OCI-LY1 (cell line): ENCODE results near the gene GPR176.

Experiments
- H2AFZ ChIP-seq: fragments of 200-600 bp; sonication (generic), shearing (Covaris generic); 2 replicates; pipeline ENCODE4 v1.6.0; 2014; ENCODE audit warnings: antibody characterized with exemption, mild to moderate bottlenecking, low read length
- H3F3A ChIP-seq: fragments of 200-600 bp; sonication (generic), shearing (Covaris generic); 2 replicates; pipeline ENCODE4 v1.6.0; 2014; ENCODE audit warnings: mild to moderate bottlenecking, antibody characterized with exemption, low read length, moderate library complexity; ENCODE audit not compliant: insufficient read depth
- H3K27ac ChIP-seq: fragments of 200-600 bp; sonication (generic); 2 replicates; pipeline ENCODE4 v1.5.1; 2014; ENCODE audit warnings: low read length, mixed run types, mild to moderate bottlenecking, low read depth; ENCODE audit not compliant: poor library complexity, severe bottlenecking
- H3K27me3 ChIP-seq: fragments of 200-600 bp; sonication (generic); 2 replicates; pipeline ENCODE4 v1.6.0; 2014; ENCODE audit warnings: antibody characterized with exemption, mild to moderate bottlenecking, low read length, moderate library complexity; ENCODE audit not compliant: insufficient read depth
- H3K36me3 ChIP-seq: fragments of 200-600 bp; sonication (generic); 2 replicates; pipeline ENCODE4 v1.6.1; 2014; ENCODE audit warnings: mild to moderate bottlenecking, antibody characterized with exemption, low read length, moderate library complexity, mixed read lengths; ENCODE audit not compliant: insufficient read depth
- H3K4me1 ChIP-seq: fragments of 200-600 bp; sonication (generic); 2 replicates; pipeline ENCODE4 v1.5.1; 2014; ENCODE audit warnings: mild to moderate bottlenecking, low read length, moderate library complexity; ENCODE audit not compliant: insufficient read depth, severe bottlenecking
- H3K4me2 ChIP-seq: fragments of 200-600 bp; sonication (generic), shearing (Covaris generic); 2 replicates; pipeline ENCODE4 v1.6.1; 2014; ENCODE audit warnings: low read length
- H3K4me3 ChIP-seq: fragments of 200-600 bp; sonication (generic); 2 replicates; pipeline ENCODE4 v1.5.1; 2014; ENCODE audit warnings: low read length, low read depth, mild to moderate bottlenecking, mixed read lengths; ENCODE audit not compliant: poor library complexity, severe bottlenecking
- H3K79me2 ChIP-seq: fragments of 200-600 bp; shearing (Covaris generic); 2 replicates; pipeline ENCODE4 v1.6.1; 2016; ENCODE audit warnings: mixed run types, low read length, mixed read lengths; ENCODE audit not compliant: insufficient read depth
- H3K9ac ChIP-seq: fragments of 200-600 bp; sonication (generic), shearing (Covaris generic); 2 replicates; pipeline ENCODE4 v1.6.1; 2014; ENCODE audit warnings: mild to moderate bottlenecking, low read length, mixed read lengths
- H3K9me2 ChIP-seq: fragments of 200-600 bp; sonication (generic), shearing (Covaris generic); 2 replicates; pipeline ENCODE4 v1.6.1; 2014; ENCODE audit warnings: low read depth, mild to moderate bottlenecking, low read length, mixed read lengths
- H3K9me3 ChIP-seq: fragments of 200-600 bp; shearing (Covaris generic); 2 replicates; pipeline ENCODE4 v1.6.1; 2014; ENCODE audit warnings: low read length, mixed read lengths
- H4K20me1 ChIP-seq: fragments of 200-600 bp; sonication (generic), shearing (Covaris generic); 2 replicates; pipeline ENCODE4 v1.6.0; 2016; ENCODE audit warnings: mild to moderate bottlenecking, low read length; ENCODE audit not compliant: insufficient read depth
- EZH2 ChIP-seq: fragments of 200-600 bp; sonication (generic), shearing (Covaris generic); IDR thresholded peaks from 2 replicates; pipeline ENCODE4 v1.8.0; 2017; ENCODE audit warnings: borderline replicate concordance, mixed run types, mild to moderate bottlenecking, antibody characterized with exemption, low read length, moderate library complexity, mixed read lengths
- TF ChIP-seq, protein P1 (sequence below): fragments of 200-600 bp; sonication (generic), shearing (Covaris generic); IDR thresholded peaks from 2 replicates; pipeline ENCODE4 v1.5.1; 2017; ENCODE audit warnings: mild to moderate bottlenecking, antibody characterized with exemption, low read length, moderate library complexity, mixed read lengths

GPR176 gene

DNA sequence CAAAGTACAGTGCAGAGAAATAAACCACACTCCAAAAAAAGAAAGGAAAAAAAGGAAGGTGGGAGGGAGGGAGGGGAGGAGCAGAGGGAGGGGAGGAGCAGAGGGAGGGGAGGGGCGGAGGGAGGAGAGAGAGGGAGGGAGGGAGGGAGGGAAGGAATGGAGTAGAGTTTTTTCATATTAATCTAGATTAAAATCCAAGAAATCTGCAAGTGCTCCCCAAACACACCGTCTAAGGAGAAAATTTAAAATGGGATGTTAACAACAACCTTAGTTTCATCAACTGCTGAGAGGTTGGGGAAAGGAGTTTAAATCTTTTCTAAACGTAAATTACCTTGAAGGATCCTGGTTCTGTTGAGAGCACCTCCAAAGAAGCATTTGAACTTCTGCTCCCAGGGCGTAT is 144.0 kb downstream of the GPR176 start:
- peaks cover 2% of the 10 kb centered on the region for H3K9me3 ChIP-seq
- no peaks in the 10 kb centered on the region for H3F3A ChIP-seq
- H2AFZ ChIP-seq, result no peak overlapping the region
- no peaks in the 10 kb centered on the region for H3K4me1 ChIP-seq
- no peak overlapping the region for H3K4me2 ChIP-seq
- H3K79me2 ChIP-seq, result no peaks in the 10 kb centered on the region
- H3K9ac ChIP-seq, result no peak overlapping the region
- H3K27ac ChIP-seq, result no peak overlapping the region
- H4K20me1 ChIP-seq, result no peaks in the 10 kb centered on the region
- no peaks in the 10 kb centered on the region for H3K9me2 ChIP-seq
- no peak overlapping the region for H3K4me3 ChIP-seq
- H3K27me3 ChIP-seq, result no peaks in the 10 kb centered on the region
- H3K36me3 ChIP-seq, result no peaks in the 10 kb centered on the region
- TF ChIP-seq, protein P1, sequence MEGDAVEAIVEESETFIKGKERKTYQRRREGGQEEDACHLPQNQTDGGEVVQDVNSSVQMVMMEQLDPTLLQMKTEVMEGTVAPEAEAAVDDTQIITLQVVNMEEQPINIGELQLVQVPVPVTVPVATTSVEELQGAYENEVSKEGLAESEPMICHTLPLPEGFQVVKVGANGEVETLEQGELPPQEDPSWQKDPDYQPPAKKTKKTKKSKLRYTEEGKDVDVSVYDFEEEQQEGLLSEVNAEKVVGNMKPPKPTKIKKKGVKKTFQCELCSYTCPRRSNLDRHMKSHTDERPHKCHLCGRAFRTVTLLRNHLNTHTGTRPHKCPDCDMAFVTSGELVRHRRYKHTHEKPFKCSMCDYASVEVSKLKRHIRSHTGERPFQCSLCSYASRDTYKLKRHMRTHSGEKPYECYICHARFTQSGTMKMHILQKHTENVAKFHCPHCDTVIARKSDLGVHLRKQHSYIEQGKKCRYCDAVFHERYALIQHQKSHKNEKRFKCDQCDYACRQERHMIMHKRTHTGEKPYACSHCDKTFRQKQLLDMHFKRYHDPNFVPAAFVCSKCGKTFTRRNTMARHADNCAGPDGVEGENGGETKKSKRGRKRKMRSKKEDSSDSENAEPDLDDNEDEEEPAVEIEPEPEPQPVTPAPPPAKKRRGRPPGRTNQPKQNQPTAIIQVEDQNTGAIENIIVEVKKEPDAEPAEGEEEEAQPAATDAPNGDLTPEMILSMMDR, result no peak
- no peak for TF ChIP-seq EZH2

DNA sequence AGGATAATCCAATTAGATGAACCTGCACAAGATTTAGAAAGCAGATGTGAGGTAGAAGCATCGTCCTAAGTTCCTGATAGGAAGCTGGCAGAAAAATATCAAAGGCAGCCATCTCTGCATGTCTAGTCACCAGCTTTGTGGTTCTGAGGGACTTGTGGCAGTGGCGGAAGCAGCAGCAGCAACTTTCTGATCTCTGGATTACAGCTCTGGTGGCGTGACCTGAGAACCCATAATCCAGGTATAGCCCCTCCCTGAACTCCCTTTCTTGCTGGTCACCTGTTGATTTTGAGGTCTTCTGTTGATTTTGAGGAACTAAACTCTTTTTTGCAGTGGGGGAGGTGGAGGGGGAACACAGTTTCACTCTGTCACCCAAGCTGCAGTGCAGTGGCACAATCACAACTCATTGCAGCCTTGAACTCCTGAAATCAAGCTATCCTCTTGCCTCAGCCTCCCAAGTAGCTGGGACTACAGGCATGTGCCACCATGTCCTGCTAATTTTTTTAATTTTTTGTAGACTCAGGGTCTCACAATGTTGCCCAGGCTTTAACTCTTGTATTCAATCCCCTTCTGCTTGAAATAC is 145.3 kb downstream of the GPR176 start:
- Histone ChIP-seq H3K4me3 (no peak overlapping the region), H3K9ac (no peak overlapping the region), H3K4me2 (no peak overlapping the region), H3F3A (no peaks in the 10 kb centered on the region), H3K9me3 (no peaks in the 10 kb centered on the region), H3K79me2 (no peaks in the 10 kb centered on the region), H3K27ac (no peak overlapping the region), H3K36me3 (no peaks in the 10 kb centered on the region), H3K9me2 (no peaks in the 10 kb centered on the region), H4K20me1 (no peaks in the 10 kb centered on the region), H3K27me3 (no peaks in the 10 kb centered on the region), H3K4me1 (no peaks in the 10 kb centered on the region), H2AFZ (no peak overlapping the region)
- TF ChIP-seq, protein P1, result no peak
- no peak for TF ChIP-seq EZH2

DNA sequence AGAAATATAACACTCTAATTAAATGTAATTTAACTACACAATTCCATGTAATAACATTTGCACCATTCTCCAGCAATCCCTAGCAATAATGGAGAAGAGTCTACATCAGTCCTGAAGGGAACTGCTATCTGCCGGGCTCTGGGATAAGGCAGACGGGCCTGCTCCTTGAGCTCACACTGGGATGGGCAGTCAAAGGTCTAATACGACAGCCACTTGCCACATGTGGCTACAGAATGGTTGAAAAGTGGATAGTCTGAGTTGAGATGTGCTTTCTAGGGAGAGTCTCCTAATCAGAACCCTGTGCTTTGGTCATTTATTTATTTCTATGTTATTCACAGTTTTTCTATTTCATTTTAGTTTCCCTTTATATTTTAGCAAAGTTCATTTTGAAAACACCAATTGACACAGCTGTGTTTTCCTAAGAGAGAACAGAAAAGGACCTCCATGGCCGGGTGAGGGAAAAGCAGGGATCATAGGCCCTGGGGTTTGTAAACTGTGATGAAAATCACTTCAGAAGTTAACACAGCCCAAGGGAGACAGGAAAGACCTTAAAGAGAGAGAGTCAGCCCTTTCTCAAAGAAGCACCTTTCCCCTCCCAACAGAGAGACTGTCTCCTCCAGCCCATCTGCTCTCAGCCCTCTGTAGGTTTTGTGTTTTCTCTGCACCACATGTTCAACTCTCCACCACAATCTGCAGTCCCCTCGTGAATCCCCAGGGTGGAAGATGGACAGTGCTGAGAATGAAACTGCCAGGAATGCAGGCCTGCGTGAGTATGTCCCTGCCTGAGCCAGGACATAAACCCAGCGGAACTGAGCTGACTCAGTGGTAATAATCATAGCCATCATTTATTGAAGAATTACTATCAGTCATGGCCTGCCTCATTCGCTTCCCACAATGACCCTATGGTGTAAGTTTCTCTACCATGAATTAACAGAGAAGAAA is 149.0 kb downstream of the GPR176 start:
- Histone ChIP-seq H3K79me2 (no peaks in the 10 kb centered on the region), H4K20me1 (no peaks in the 10 kb centered on the region), H3K27ac (no peak overlapping the region), H3K9me3 (no peaks in the 10 kb centered on the region), H3K4me3 (no peak overlapping the region), H2AFZ (no peak overlapping the region), H3K9me2 (no peaks in the 10 kb centered on the region), H3K4me1 (no peaks in the 10 kb centered on the region), H3K9ac (no peak overlapping the region), H3F3A (no peaks in the 10 kb centered on the region), H3K36me3 (no peaks in the 10 kb centered on the region), H3K27me3 (no peaks in the 10 kb centered on the region), H3K4me2 (no peak overlapping the region)
- TF ChIP-seq, protein P1, result no peak
- no peak for TF ChIP-seq EZH2
